SK-N-SH treated with all-trans-retinoic acid at 6 μM for 48 hours (cell line): Measurements from ENCODE around the gene AMOT.

Source experiments
- ARNTL ChIP-seq: fragments of 450-650 bp; formaldehyde crosslinking; IDR thresholded peaks from 2 replicates; pipeline ENCODE4 v1.5.0; 2020; ENCODE audit warnings: low read depth, mild to moderate bottlenecking, moderate library complexity, borderline replicate concordance
- BACH2 ChIP-seq: fragments of 250-450 bp; sonication (Bioruptor Pico); IDR thresholded peaks from 2 replicates; pipeline ENCODE4 v1.9.0; 2021; ENCODE audit warnings: mild to moderate bottlenecking, borderline replicate concordance
- CREB5 ChIP-seq: fragments of 250-450 bp; sonication (Bioruptor Pico); IDR thresholded peaks from 2 replicates; pipeline ENCODE4 v1.5.1; 2020; ENCODE audit warnings: low read depth, mild to moderate bottlenecking, moderate library complexity
- GLIS3 ChIP-seq: fragments of 250-450 bp; sonication (Bioruptor Pico); IDR thresholded peaks from 2 replicates; pipeline ENCODE4 v1.5.0; 2020; ENCODE audit warnings: mild to moderate bottlenecking, moderate library complexity
- ISL1 ChIP-seq: fragments of 250-450 bp; sonication (Bioruptor Pico); IDR thresholded peaks from 2 replicates; pipeline ENCODE4 v2.1.2; 2022; ENCODE audit warnings: mild to moderate bottlenecking, moderate library complexity
- OSR1 ChIP-seq: fragments of 250-450 bp; sonication (Bioruptor Pico); IDR thresholded peaks from 2 replicates; pipeline ENCODE4 v1.8.0; 2022; ENCODE audit warnings: moderate library complexity, mild to moderate bottlenecking, inconsistent platforms
- PATZ1 ChIP-seq: fragments of 250-450 bp; sonication (Bioruptor Pico); IDR thresholded peaks from 2 replicates; pipeline ENCODE4 v1.8.0; 2020; ENCODE audit warnings: mild to moderate bottlenecking, moderate library complexity, borderline replicate concordance
- SNAI2 ChIP-seq: fragments of 250-450 bp; sonication (Bioruptor Pico); IDR thresholded peaks from 2 replicates; pipeline ENCODE4 v1.5.0; 2020; ENCODE audit warnings: mild to moderate bottlenecking, moderate library complexity
- ZC3H10 ChIP-seq: fragments of 250-450 bp; sonication (Bioruptor Pico); IDR thresholded peaks from 2 replicates; pipeline ENCODE4 v1.5.1; 2021; ENCODE audit warnings: mild to moderate bottlenecking, moderate library complexity
- ZFP3 ChIP-seq: fragments of 250-450 bp; sonication (Bioruptor Pico); IDR thresholded peaks from 2 replicates; pipeline ENCODE4 v1.5.0; 2020; ENCODE audit warnings: mild to moderate bottlenecking, moderate library complexity
- ZFP30 ChIP-seq: fragments of 450-650 bp; formaldehyde crosslinking; IDR thresholded peaks from 2 replicates; pipeline ENCODE4 v1.5.0; 2022; ENCODE audit warnings: mild to moderate bottlenecking, moderate library complexity
- ZNF565 ChIP-seq: fragments of 450-650 bp; formaldehyde crosslinking; conservative IDR thresholded peaks from 2 replicates; pipeline ENCODE4 v1.5.0; 2020; ENCODE audit warnings: low read depth, mild to moderate bottlenecking, moderate library complexity
- ZNF70 ChIP-seq: fragments of 450-650 bp; formaldehyde crosslinking; IDR thresholded peaks from 2 replicates; pipeline ENCODE4 v1.5.0; 2020; ENCODE audit warnings: mild to moderate bottlenecking, moderate library complexity

GRCh38 chrX:112832481-112833095 lies 8.0 kb downstream of the AMOT start:
- TF ChIP-seq GLIS3 (CRISPR knock-in tag): no peak
- no peak for TF ChIP-seq ZC3H10
- TF ChIP-seq SNAI2 (CRISPR knock-in tag): peak; percentile 94; the same call in 1 of the 2 replicates
- no peak for TF ChIP-seq ZFP3
- no peak for TF ChIP-seq OSR1 (CRISPR knock-in tag)
- no peak for TF ChIP-seq PATZ1
- TF ChIP-seq CREB5 (CRISPR knock-in tag): no peak
- TF ChIP-seq ZNF70 (CRISPR knock-in tag): no peak
- TF ChIP-seq ARNTL (CRISPR knock-in tag): no peak
- TF ChIP-seq BACH2 (CRISPR knock-in tag): no peak
- TF ChIP-seq ZNF565 (CRISPR knock-in tag): no peak
- no peak for TF ChIP-seq ZFP30 (CRISPR knock-in tag)
- no peak for TF ChIP-seq ISL1 (CRISPR knock-in tag)
